KMS-11 (cell line): ENCODE measurements around the gene XPOT.

Source experiments
- H2AFZ ChIP-seq: fragments of 200-600 bp; sonication (generic); 2 replicates; pipeline ENCODE4 v1.6.1; 2016; ENCODE audit warnings: antibody characterized with exemption, mixed run types, low read depth
- H3K27ac ChIP-seq: fragments of 200-600 bp; sonication (generic); 2 replicates; pipeline ENCODE4 v1.6.1; 2016; ENCODE audit warnings: mild to moderate bottlenecking, mixed run types
- H3K27me3 ChIP-seq: fragments of 200-600 bp; sonication (generic); 2 replicates; pipeline ENCODE4 v1.6.1; 2017; ENCODE audit warnings: mild to moderate bottlenecking, low read depth, mixed run types, moderate library complexity; ENCODE audit not compliant: insufficient read depth
- H3K36me3 ChIP-seq: fragments of 200-600 bp; sonication (generic); 2 replicates; pipeline ENCODE4 v1.6.1; 2017; ENCODE audit warnings: mild to moderate bottlenecking, mixed run types; ENCODE audit not compliant: insufficient read depth
- H3K4me1 ChIP-seq: fragments of 200-600 bp; sonication (generic); 2 replicates; pipeline ENCODE4 v1.6.1; 2016; ENCODE audit warnings: mild to moderate bottlenecking, low read depth, mixed run types; ENCODE audit not compliant: poor library complexity, severe bottlenecking
- H3K4me2 ChIP-seq: fragments of 200-600 bp; sonication (generic); 2 replicates; pipeline ENCODE4 v1.7.0; 2016; ENCODE audit warnings: mild to moderate bottlenecking, mixed run types
- H3K4me3 ChIP-seq: fragments of 200-600 bp; sonication (generic); IDR thresholded peaks from 2 replicates; pipeline ENCODE4 v1.6.1; 2017; ENCODE audit warnings: low read depth, low read length, mixed read lengths; ENCODE audit not compliant: insufficient read depth
- H3K79me2 ChIP-seq: fragments of 200-600 bp; sonication (generic); 2 replicates; pipeline ENCODE4 v1.6.1; 2016; ENCODE audit warnings: low read depth, mixed run types; ENCODE audit not compliant: insufficient read depth
- H3K9ac ChIP-seq: fragments of 200-600 bp; sonication (generic); 2 replicates; pipeline ENCODE4 v1.6.1; 2016; ENCODE audit warnings: mild to moderate bottlenecking, mixed run types
- H4K20me1 ChIP-seq: fragments of 200-600 bp; sonication (generic); 2 replicates; pipeline ENCODE4 v1.6.1; 2016; ENCODE audit warnings: mild to moderate bottlenecking, mixed run types; ENCODE audit not compliant: insufficient read depth
- CTCF ChIP-seq: fragments of 200-600 bp; sonication (generic); conservative IDR thresholded peaks from 2 replicates; pipeline ENCODE4 v1.6.1; 2017; ENCODE audit warnings: low read depth, mild to moderate bottlenecking, antibody characterized with exemption, low read length, moderate library complexity, mixed read lengths

Gene XPOT

GRCh38 chr12:64457466-64457865 is 53.3 kb downstream of the XPOT start:
- TF ChIP-seq CTCF, result no peak
- Histone ChIP-seq H3K36me3 (peaks cover 22% of the 10 kb centered on the region), H3K4me2 (no peak overlapping the region), H3K27me3 (no peaks in the 10 kb centered on the region), H3K27ac (no peak overlapping the region), H3K9ac (no peak overlapping the region), H3K4me1 (peaks cover 50% of the 10 kb centered on the region), H3K4me3 (no peak overlapping the region), H3K79me2 (peaks cover 93% of the 10 kb centered on the region), H2AFZ (no peak overlapping the region), H4K20me1 (peaks cover 7% of the 10 kb centered on the region; the same call in 1 of the 2 replicates)

GRCh38 chr12:64457923-64458322 is 53.7 kb downstream of the XPOT start:
- Histone ChIP-seq H3K9ac (no peak overlapping the region), H3K4me3 (no peak overlapping the region), H3K79me2 (peaks cover 92% of the 10 kb centered on the region), H3K36me3 (peaks cover 22% of the 10 kb centered on the region), H4K20me1 (peaks cover 7% of the 10 kb centered on the region; the same call in 1 of the 2 replicates), H3K4me1 (peaks cover 50% of the 10 kb centered on the region), H3K4me2 (no peak overlapping the region), H3K27ac (no peak overlapping the region), H3K27me3 (no peaks in the 10 kb centered on the region), H2AFZ (no peak overlapping the region)
- no peak for TF ChIP-seq CTCF

GRCh38 chr12:64459394-64459891 is 55.3 kb downstream of the XPOT start:
- Histone ChIP-seq H4K20me1 (peaks cover 7% of the 10 kb centered on the region; the same call in 1 of the 2 replicates), H2AFZ (peak overlapping the region; percentile 3)

GRCh38 chr12:64461634-64462414 is 57.6 kb downstream of the XPOT start:
- Histone ChIP-seq H3K79me2 (peaks cover 55% of the 10 kb centered on the region), H3K27me3 (no peaks in the 10 kb centered on the region), H3K9ac (no peak overlapping the region), H4K20me1 (no peaks in the 10 kb centered on the region; the same call in 1 of the 2 replicates), H3K36me3 (peaks cover 20% of the 10 kb centered on the region), H3K4me2 (no peak overlapping the region), H3K27ac (no peak overlapping the region), H2AFZ (no peak overlapping the region), H3K4me1 (peaks cover 27% of the 10 kb centered on the region), H3K4me3 (no peak overlapping the region)
- no peak for TF ChIP-seq CTCF

More at GRCh38 chr12:64459394-64459891, 55.3 kb downstream of the XPOT start:
- Histone ChIP-seq H3K4me2 (peak overlapping the region; percentile 84), H3K9ac (peak overlapping the region; percentile 52), H3K4me3 (no peak overlapping the region), H3K36me3 (peaks cover 22% of the 10 kb centered on the region), H3K27me3 (no peaks in the 10 kb centered on the region), H3K4me1 (peaks cover 38% of the 10 kb centered on the region), H3K27ac (peak overlapping the region; percentile 55), H3K79me2 (peaks cover 77% of the 10 kb centered on the region)
- 0 out of 2 replicates have a peak, but pooled peaks have one; percentile 11 for TF ChIP-seq CTCF
